Measurements from ENCODE around the gene ST8SIA4.
A peak's percentile ranks its signal among the peaks of the same experiment; 100 is the strongest.

The ST8SIA4 gene

GRCh38 chr5:100855295-100855694, 47.8 kb downstream of the ST8SIA4 start:
- Mint-ChIP-seq H3K9me3 (no peaks in the 10 kb centered on the region), H3K27ac (peak overlapping the region; percentile 94), H3K4me3 (no peak overlapping the region), H3K4me1 (ENCODE audit: low read depth) (peaks cover 68% of the 10 kb centered on the region), H3K27me3 (no peaks in the 10 kb centered on the region), H3K36me3 (ENCODE audit: low read depth) (peaks cover 58% of the 10 kb centered on the region)
- no peak for DNase-seq

GRCh38 chr5:100854591-100854990, 48.5 kb downstream of the ST8SIA4 start:
- no peaks in the 10 kb centered on the region for H3K9me3 Mint-ChIP-seq
- H3K4me3 Mint-ChIP-seq: no peak overlapping the region
- no peaks in the 10 kb centered on the region for H3K27me3 Mint-ChIP-seq
- H3K4me1 Mint-ChIP-seq (ENCODE audit: low read depth): peaks cover 61% of the 10 kb centered on the region
- DNase-seq: no peak
- peak overlapping the region; percentile 94 for H3K27ac Mint-ChIP-seq
- peaks cover 56% of the 10 kb centered on the region for H3K36me3 Mint-ChIP-seq (ENCODE audit: low read depth)

- H3K27me3 Mint-ChIP-seq: no peaks in the 10 kb centered on the region
- H3K4me3 Mint-ChIP-seq: peak overlapping the region; percentile 55
- H3K27ac Mint-ChIP-seq: peak overlapping the region; percentile 94
- no peaks in the 10 kb centered on the region for H3K9me3 Mint-ChIP-seq
- peaks cover 54% of the 10 kb centered on the region for H3K4me1 Mint-ChIP-seq (ENCODE audit: low read depth)
- peaks cover 59% of the 10 kb centered on the region for H3K36me3 Mint-ChIP-seq (ENCODE audit: low read depth)
- no peak for DNase-seq
These were observed 49.5 kb downstream of the ST8SIA4 start for GRCh38 chr5:100853582-100853981.

- H3K27ac Mint-ChIP-seq: peak overlapping the region; percentile 94
- H3K4me1 Mint-ChIP-seq (ENCODE audit: low read depth): peaks cover 51% of the 10 kb centered on the region
- H3K27me3 Mint-ChIP-seq: no peaks in the 10 kb centered on the region
- DNase-seq: no peak
- H3K9me3 Mint-ChIP-seq: no peaks in the 10 kb centered on the region
- H3K4me3 Mint-ChIP-seq: peak overlapping the region; percentile 55
- H3K36me3 Mint-ChIP-seq (ENCODE audit: low read depth): peaks cover 56% of the 10 kb centered on the region
These were observed 50.1 kb downstream of the ST8SIA4 start for GRCh38 chr5:100852988-100853449.

- H3K4me3 Mint-ChIP-seq: no peak overlapping the region
- no peaks in the 10 kb centered on the region for H3K9me3 Mint-ChIP-seq
- H3K36me3 Mint-ChIP-seq (ENCODE audit: low read depth): peaks cover 63% of the 10 kb centered on the region
- H3K27me3 Mint-ChIP-seq: no peaks in the 10 kb centered on the region
- peaks cover 55% of the 10 kb centered on the region for H3K4me1 Mint-ChIP-seq (ENCODE audit: low read depth)
- DNase-seq: no peak
- peak overlapping the region; percentile 40 for H3K27ac Mint-ChIP-seq
These were observed 51.0 kb downstream of the ST8SIA4 start for GRCh38 chr5:100852051-100852450.

GRCh38 chr5:100846772-100847171, 56.3 kb downstream of the ST8SIA4 start:
- H3K4me3 Mint-ChIP-seq: no peak overlapping the region
- H3K4me1 Mint-ChIP-seq (ENCODE audit: low read depth): peaks cover 50% of the 10 kb centered on the region
- no peaks in the 10 kb centered on the region for H3K27me3 Mint-ChIP-seq
- H3K9me3 Mint-ChIP-seq: no peaks in the 10 kb centered on the region
- H3K27ac Mint-ChIP-seq: no peak overlapping the region
- peaks cover 58% of the 10 kb centered on the region for H3K36me3 Mint-ChIP-seq (ENCODE audit: low read depth)
- no peak for DNase-seq

GRCh38 chr5:100842080-100842479, 61.0 kb downstream of the ST8SIA4 start:
- peaks cover 83% of the 10 kb centered on the region for H3K4me1 Mint-ChIP-seq (ENCODE audit: low read depth)
- H3K27ac Mint-ChIP-seq: no peak overlapping the region
- peaks cover 62% of the 10 kb centered on the region for H3K36me3 Mint-ChIP-seq (ENCODE audit: low read depth)
- no peaks in the 10 kb centered on the region for H3K9me3 Mint-ChIP-seq
- H3K27me3 Mint-ChIP-seq: no peaks in the 10 kb centered on the region
- no peak overlapping the region for H3K4me3 Mint-ChIP-seq
- DNase-seq: no peak

- Mint-ChIP-seq H3K9me3 (no peaks in the 10 kb centered on the region), H3K27ac (peak overlapping the region; percentile 94), H3K36me3 (ENCODE audit: low read depth) (peaks cover 62% of the 10 kb centered on the region), H3K4me1 (ENCODE audit: low read depth) (peaks cover 82% of the 10 kb centered on the region), H3K27me3 (no peaks in the 10 kb centered on the region), H3K4me3 (peak overlapping the region; percentile 55)
- no peak for DNase-seq
These were observed 61.6 kb downstream of the ST8SIA4 start for GRCh38 chr5:100841358-100842076.

- Mint-ChIP-seq H3K27ac (peak overlapping the region; percentile 94), H3K4me3 (peak overlapping the region; percentile 55), H3K4me1 (ENCODE audit: low read depth) (peaks cover 82% of the 10 kb centered on the region), H3K27me3 (no peaks in the 10 kb centered on the region), H3K36me3 (ENCODE audit: low read depth) (peaks cover 62% of the 10 kb centered on the region), H3K9me3 (no peaks in the 10 kb centered on the region)
- DNase-seq: no peak
These were observed 62.3 kb downstream of the ST8SIA4 start for GRCh38 chr5:100840789-100841188.

- DNase-seq: no peak
- H3K4me1 Mint-ChIP-seq (ENCODE audit: low read depth): peaks cover 85% of the 10 kb centered on the region
- H3K36me3 Mint-ChIP-seq (ENCODE audit: low read depth): peaks cover 64% of the 10 kb centered on the region
- peak overlapping the region; percentile 55 for H3K4me3 Mint-ChIP-seq
- H3K9me3 Mint-ChIP-seq: no peaks in the 10 kb centered on the region
- no peaks in the 10 kb centered on the region for H3K27me3 Mint-ChIP-seq
- H3K27ac Mint-ChIP-seq: peak overlapping the region; percentile 94
These were observed 62.7 kb downstream of the ST8SIA4 start for GRCh38 chr5:100840370-100840769.

GRCh38 chr5:100838048-100838473, 65.0 kb downstream of the ST8SIA4 start:
- Mint-ChIP-seq H3K27ac (peak overlapping the region; percentile 87), H3K27me3 (no peaks in the 10 kb centered on the region), H3K9me3 (no peaks in the 10 kb centered on the region), H3K36me3 (ENCODE audit: low read depth) (peaks cover 57% of the 10 kb centered on the region), H3K4me1 (ENCODE audit: low read depth) (peaks cover 75% of the 10 kb centered on the region), H3K4me3 (peak overlapping the region; percentile 27)
- DNase-seq: no peak

- no peaks in the 10 kb centered on the region for H3K27me3 Mint-ChIP-seq
- peaks cover 58% of the 10 kb centered on the region for H3K4me1 Mint-ChIP-seq (ENCODE audit: low read depth)
- peaks cover 69% of the 10 kb centered on the region for H3K36me3 Mint-ChIP-seq (ENCODE audit: low read depth)
These were observed 68.6 kb downstream of the ST8SIA4 start for GRCh38 chr5:100834519-100834918.

GRCh38 chr5:100832252-100833230, 70.5 kb downstream of the ST8SIA4 start:
- H3K36me3 Mint-ChIP-seq (ENCODE audit: low read depth): peaks cover 70% of the 10 kb centered on the region
- H3K27ac Mint-ChIP-seq: peak overlapping the region; percentile 12
- peaks cover 62% of the 10 kb centered on the region for H3K4me1 Mint-ChIP-seq (ENCODE audit: low read depth)
- H3K9me3 Mint-ChIP-seq: no peaks in the 10 kb centered on the region
- no peaks in the 10 kb centered on the region for H3K27me3 Mint-ChIP-seq
- DNase-seq: no peak
- H3K4me3 Mint-ChIP-seq: no peak overlapping the region

More at GRCh38 chr5:100834519-100834918, 68.6 kb downstream of the ST8SIA4 start:
- no peak overlapping the region for H3K27ac Mint-ChIP-seq
- no peaks in the 10 kb centered on the region for H3K9me3 Mint-ChIP-seq
- DNase-seq: no peak
- no peak overlapping the region for H3K4me3 Mint-ChIP-seq

- H3K4me1 Mint-ChIP-seq (ENCODE audit: low read depth): peaks cover 53% of the 10 kb centered on the region
- no peak overlapping the region for H3K27ac Mint-ChIP-seq
- H3K27me3 Mint-ChIP-seq: no peaks in the 10 kb centered on the region
- no peak overlapping the region for H3K4me3 Mint-ChIP-seq
- no peak for DNase-seq
- peaks cover 48% of the 10 kb centered on the region for H3K36me3 Mint-ChIP-seq (ENCODE audit: low read depth)
- H3K9me3 Mint-ChIP-seq: no peaks in the 10 kb centered on the region
These were observed 74.2 kb downstream of the ST8SIA4 start for GRCh38 chr5:100828898-100829356.

Measured in activated T-cell treated with anti-CD3 and anti-CD28 coated beads, Interleukin-2, amount 50 U/mL, for 24 hours (primary cell).